ENCODE measurements around the gene CELA1.

GRCh38 chr12:51318846-51319599, 27.5 kb downstream of the CELA1 start:
- TF ChIP-seq TAF1 (IDR thresholded peaks at IDR 0.05; ENCODE audit: low read depth, low read length): no peak
- TF ChIP-seq POLR2A (IDR thresholded peaks at IDR 0.05; ENCODE audit: low read depth, low read length): no peak
- TF ChIP-seq SPI1 (IDR thresholded peaks at IDR 0.05; ENCODE audit: low read depth, low read length): no peak
- no peak for TF ChIP-seq POLR2AphosphoS5 (IDR thresholded peaks at IDR 0.05; ENCODE audit: low read depth, low read length)

Data from GM12891 (cell line).